Measurements from ENCODE around the gene MON1A.

DNA sequence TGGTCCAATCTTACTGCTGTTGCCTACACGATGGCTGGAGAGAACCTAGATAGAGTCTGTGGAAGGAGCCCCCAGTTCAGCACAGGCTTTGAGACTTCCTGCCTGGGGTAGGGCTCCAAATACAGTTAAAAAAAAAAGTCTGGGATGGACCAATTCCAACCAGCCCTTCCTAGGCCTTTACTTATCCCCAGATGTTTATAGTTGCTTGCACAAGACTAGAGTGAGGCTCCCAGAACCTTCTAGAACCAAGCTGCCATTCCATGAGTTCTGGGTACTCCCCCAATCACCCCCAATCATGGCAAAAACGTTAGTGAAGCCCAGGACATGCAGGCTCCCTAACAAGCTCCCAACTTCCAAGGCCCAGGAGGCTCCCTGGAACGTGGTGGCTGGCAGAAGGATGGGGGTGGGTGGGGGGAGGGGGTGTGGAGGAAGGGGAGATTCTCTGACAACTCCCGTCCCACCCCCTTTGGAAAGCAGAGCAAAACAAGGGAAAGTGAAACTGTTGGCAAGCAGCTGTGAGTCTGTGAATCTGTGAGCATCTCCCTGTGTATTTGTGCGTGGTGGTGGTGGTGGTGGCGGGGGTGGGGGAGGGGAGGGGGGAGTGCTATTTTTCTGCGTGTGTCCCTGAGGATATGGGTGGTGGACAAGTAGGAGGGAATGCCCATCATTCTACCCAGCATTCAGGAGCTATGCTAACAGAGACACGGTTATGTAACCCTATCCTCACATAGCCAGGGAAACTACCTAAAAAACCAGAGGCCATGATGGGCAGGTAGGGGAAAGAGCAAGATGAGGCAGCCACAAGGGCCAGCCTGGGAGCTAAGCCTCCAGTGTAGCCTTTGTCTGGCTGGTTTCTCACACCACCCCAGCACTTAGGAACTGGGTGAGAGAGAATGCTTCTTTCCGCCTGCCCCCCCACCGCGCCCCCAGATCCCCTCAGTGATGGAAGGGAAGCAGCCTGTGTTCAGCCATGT, 28.0 kb downstream of the MON1A start:
- TF ChIP-seq POLR2A (IDR thresholded peaks at IDR 0.05) = no peak
- TF ChIP-seq, protein P1, sequence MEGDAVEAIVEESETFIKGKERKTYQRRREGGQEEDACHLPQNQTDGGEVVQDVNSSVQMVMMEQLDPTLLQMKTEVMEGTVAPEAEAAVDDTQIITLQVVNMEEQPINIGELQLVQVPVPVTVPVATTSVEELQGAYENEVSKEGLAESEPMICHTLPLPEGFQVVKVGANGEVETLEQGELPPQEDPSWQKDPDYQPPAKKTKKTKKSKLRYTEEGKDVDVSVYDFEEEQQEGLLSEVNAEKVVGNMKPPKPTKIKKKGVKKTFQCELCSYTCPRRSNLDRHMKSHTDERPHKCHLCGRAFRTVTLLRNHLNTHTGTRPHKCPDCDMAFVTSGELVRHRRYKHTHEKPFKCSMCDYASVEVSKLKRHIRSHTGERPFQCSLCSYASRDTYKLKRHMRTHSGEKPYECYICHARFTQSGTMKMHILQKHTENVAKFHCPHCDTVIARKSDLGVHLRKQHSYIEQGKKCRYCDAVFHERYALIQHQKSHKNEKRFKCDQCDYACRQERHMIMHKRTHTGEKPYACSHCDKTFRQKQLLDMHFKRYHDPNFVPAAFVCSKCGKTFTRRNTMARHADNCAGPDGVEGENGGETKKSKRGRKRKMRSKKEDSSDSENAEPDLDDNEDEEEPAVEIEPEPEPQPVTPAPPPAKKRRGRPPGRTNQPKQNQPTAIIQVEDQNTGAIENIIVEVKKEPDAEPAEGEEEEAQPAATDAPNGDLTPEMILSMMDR (IDR thresholded peaks at IDR 0.05) = no peak
